NK-92 (cell line): Measurements from ENCODE around the gene PSMB2.
A peak's percentile ranks its signal among the peaks of the same experiment; 100 is the strongest.

Experiments used
- DNase-seq: peaks from one replicate; lab custom pipeline; 2025; ENCODE audit not compliant: unreplicated experiment; lab: John Stamatoyannopoulos, UW

PSMB2 gene

DNA sequence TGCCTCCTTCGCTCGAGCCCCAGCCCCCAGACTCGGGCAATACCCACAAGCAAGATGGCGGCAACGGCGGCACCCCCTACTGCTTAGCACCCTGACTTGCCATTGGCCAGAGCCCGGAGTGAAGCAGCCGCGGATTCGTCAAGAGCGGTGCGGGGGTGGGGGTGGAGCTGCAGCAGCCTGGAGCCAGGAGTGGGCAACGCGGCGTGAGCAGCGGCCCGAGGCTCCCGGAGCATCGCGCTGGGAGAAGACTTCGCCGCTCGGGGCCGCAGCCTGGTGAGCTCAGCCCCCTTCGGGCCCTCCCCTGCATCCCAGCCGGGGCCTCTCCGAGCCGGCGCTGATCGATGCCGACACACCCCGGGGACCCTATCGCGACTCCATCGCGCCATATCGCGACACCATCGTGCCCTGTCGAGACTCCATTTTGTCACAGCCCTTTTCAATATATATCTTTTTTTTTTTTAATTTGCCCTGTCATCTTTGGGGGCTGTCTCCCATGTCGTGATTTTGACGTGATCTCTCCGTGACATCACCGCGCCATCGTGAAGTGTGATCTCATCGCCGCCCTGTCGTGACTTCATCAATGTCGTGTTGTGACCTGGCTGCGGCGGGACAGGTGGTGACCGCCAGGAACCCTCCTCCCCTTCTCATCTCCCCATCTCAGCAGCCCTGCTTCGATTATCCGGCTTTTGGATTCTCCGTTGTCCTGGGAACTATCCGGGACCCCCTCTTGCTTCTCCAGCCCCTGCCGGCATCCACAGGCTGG lies 83.5 kb downstream of the PSMB2 start, which contains the start of gene NCDN:
TSS of gene NCDN (plus strand) at position 189 of the 763 bp plus-strand sequence. CDS start at position 581, 392 bp downstream.
- DNase-seq: peak; percentile 63

DNA sequence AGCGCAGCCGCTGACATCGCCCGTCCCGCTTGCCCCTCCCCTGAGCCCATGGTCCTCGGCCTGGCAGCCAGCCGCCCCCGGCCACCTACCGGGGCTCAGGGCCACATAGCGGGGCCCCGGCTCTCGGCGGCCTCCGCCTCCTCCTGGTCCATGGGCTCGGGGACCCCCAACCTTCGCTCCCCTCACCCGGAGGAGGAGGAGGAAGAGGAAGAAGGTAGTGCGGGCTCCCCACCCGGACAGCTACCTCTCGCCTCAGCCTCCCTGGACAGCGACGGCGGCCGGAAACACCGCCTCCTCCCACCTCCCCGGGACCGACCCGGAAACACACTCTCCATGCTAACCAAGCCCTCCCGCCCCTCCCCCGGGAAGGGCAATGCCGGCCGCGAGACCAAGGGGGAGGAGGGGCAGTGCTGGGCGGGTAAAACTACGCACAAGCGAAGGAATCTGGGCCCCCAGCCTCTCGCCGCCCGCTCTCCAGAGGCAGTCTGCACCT lies 84.2 kb downstream of the PSMB2 start, which contains the start of gene KIAA0319L:
TSS of gene KIAA0319L (minus strand) at position 286 of the 493 bp plus-strand sequence. CDS start 2,912 bp downstream, outside the sequence.
- DNase-seq: no peak

GRCh38 chr1:35556484-35557117 lies 84.7 kb downstream of the PSMB2 start:
- no peak for DNase-seq

DNA sequence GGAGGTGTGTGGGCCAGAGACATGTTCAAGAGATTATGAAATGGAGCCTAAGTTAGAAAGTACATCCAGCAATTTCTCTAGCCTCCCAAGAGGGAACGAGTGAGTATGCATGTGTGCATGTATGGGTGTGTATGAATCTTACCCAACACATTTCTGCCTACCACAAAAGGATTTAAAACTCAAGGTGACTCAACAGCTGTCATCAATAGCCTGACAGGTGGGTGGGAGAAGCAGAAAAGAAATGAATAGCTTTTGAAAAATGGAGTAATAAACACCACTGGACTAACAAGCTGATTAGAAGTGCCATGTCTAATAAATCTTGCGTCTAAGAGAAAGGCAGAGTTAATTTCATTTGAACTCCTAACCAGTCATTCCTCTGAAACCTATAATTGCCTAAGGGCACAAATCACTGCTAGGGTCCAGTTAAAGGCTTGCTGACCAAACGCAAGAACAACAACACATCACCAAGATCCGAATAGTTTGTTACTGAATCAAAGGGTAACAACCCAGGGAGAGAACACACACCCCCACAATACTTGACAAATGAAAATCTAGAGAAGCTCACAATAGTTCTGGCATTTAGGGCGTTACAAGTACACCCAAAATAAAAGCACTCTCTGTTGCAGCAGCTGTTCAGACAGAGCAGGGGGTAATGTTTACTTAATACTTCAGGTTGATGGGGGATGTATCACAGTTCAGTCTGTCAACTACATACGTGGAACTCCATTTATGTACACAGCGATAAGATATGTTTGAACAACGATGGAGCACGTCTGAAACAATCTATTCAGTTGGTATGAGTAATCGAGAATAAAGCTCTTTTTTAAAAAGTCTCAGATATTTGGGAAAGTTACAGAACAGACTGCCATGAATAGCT lies 85.5 kb downstream of the PSMB2 start:
- no peak for DNase-seq

DNA sequence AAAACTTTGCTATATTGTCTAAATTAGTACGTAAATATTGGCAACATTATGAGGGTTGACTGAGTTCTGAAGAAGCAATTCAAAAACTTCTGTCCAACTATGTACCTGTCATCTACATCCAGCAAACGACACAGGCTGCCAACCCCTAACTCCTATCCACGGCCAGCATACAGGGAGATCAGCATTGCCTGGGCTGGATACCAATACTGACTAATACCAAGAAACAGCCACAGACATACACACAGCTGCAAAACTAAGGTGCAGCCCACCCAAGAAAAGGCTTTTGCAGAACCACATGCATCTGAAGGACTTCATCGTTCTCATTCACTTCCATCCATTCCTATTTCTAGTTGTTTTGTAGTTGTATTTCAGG lies 86.1 kb downstream of the PSMB2 start:
- no peak for DNase-seq

- DNase-seq: no peak
Measured at GRCh38 chr1:35554266-35555211, 86.8 kb downstream of the PSMB2 start.

DNA sequence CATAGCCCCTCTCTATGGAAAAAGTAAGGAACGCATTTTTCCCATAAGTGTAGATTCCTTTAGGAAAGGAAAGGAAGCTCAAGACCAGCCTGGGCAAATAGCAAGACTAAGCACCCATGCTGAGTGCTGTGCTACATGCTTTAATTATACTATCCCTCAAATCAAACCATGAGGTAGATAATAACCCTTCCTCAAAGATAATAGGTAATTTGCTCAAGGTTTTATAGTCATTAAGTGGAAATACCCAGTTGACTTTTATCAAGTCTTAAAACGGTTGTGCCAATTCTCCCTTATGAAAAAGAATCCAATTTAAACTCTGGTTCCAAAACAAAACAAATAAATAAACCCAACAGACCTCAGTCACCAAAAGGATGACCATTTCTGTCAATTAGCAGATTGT lies 87.5 kb downstream of the PSMB2 start:
- DNase-seq: no peak
